HG03432 (cell line): Measurements from ENCODE around the gene KLHL30.
A peak's percentile ranks its signal among the peaks of the same experiment; 100 is the strongest.

Experiments used
- ATAC-seq: cut with Tn5 transposase; IDR thresholded peaks from one replicate; pipeline ENCODE4 v1.9.1; 2021; ENCODE audit warnings: mild to moderate bottlenecking, moderate library complexity; ENCODE audit not compliant: unreplicated experiment

The KLHL30 gene

DNA sequence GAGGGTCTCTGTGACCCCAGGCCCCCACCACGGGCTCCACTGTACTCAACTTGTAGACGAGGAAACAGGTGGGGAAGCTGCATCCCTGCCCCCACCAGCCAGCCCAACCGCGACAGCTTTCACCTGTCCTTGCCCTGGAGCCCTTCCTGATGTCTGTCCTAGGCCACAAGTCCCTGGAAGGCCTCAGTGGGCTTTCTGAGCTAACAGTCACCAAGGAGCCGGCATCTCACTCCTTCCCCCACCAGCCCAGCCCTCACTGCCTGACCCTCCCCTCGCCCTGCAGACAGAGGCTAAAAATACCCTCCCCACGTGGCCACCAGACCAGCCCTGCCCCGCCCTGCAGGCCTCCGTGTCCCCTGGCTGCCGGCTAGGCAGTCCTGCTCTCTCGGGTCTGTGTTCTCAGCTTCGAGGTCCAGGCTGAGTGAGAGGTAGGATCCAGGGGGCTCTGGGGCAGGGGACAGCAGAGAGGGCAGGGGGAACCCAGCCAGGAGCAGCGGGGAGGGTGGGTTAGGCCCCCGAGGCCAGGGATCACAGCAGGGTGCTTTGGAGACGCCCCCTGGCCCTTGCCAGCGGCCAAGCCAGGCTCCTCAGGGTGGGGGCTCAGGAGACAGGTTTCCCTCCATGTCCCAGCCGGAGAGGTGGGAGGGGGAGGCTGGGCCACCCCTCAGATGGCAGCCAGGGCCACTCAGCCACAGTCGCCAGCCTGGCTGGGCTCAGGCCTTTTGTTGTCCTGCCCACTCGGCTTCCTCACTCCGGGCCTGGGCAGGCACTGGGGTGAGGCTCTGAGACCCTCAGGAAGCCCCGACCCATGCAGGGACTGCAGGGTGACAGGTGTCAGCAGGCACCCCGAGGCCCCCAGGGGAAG lies at the start of gene KLHL30:
KLHL30 (plus strand) TSS at position 338 of the 865 bp plus-strand sequence. CDS start 2,087 bp downstream, outside the sequence.
- ATAC-seq, result no peak

DNA sequence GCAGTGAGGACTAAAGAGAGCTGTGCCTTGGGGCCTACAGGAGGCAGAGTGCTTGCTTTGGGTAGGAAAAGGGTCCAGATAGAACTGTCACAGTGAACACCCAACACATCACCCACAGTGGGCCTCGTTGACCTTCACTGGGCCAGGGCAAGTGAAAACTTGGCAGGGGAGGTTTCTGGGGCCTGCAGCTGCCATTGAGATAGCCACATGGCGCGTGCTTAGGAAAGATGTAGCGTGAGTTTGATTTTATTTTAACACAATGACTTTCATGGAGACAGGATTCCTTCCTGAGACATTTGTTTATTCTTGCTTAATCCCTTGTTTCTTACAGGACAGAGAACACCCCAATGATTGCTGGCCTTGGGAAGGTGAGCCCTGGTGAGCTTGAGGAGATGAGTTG lies 47.6 kb upstream of the KLHL30 start:
- no peak for ATAC-seq

DNA sequence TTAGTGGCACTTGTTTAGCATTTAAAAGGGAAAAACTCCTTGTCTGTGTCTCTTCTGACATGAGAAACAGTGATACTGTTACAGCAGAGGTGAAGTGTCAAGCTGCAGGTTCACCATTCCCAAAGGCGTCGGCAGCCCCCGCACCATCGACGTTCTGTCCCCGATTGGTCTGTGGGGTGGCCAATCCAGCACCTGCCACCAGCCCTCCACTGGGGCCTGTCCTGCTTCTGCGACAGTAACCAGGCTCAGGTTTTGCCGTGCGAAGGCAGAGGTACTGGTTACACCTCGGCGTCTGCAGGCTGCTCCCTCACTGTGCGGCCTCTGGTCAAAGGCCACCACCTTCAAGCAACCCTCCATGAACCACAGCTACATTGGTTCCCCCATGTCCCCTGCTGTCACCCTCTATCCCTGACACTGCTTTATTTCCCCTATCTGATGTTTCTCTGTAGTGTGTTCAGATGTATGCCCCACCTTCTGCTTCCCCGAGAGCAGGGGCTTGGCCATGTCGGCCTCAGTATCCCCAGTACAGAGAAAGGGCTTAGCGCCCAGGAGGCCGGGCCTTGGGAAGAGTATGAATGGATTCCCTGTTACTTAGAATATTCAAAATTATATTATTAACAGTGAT lies 46.9 kb upstream of the KLHL30 start:
- no peak for ATAC-seq

- no peak for ATAC-seq
Observed at GRCh38 chr2:238092486-238093035, 45.9 kb upstream of the KLHL30 start.

DNA sequence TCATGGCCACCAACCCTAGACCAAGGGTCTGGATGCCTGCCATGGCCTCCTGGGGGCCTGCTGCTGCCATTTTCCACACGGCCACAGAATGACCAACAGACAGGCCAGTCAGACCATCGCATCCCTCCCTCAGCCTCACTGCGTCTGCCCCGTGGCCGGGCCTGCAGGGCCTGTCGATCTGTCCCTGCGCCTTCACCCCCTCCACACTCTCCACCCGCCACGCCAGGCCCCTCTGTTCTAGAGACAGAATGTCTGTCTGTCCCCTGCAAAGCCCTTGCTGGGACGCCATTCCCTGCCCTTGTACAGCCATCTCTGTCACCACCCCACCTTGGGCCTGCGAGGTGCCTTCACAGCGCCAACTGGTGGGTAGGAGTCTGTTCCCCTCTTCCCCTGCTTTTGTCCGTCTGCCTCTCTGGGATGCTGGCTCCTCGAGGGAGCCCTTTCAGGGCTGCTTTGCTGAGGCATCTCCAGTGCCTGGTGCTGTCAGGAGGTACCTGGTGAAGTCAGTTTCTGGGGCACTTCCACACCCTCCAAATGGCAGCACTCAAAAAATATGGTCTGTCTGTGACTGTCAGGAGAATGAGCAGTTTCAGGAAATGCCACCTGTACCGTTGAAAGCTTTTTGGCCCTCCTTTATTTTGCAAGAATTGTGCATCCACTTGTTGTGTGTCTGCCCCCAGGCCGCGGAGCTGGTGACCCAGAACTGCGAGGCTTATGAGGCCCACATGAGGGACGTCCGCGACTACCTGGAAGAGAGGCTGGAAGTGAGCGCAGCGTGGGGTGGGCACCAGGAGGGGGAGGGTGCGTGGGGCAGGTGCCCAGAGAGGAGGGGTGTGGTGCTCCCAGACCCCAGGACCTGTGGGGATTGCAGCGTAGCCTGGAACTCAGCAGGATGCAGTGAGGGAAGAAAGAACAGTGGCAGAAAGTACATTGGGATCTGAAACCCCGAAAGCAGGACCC lies 45.0 kb upstream of the KLHL30 start:
- no peak for ATAC-seq

DNA sequence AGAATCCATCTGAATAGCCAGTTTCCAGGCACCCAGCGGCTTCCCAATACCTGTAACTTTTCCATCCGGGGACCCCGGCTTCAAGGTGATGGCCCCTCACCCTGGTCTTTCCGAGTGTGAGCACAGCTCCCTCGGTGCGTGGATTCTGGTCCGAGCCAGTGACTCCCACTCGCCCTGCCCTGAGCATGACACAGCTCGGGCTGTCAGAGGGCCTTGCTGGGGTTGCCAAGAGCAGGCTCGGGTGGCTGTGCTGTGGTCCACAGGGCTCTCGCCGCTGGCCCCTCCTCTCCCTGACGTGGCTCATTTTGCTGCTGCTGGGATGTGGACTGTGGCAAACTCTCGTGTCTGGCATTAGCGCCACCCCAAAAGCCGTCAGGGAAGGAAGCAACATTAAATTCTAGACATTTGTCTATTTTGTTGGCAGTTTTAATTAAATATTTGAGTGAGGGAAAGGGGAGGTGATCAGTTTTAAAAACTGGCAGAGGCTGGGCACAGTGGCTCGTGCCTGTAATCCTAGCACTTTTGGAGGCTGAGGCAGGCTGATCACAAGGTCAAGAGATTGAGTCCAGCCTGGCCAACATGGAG lies 43.9 kb upstream of the KLHL30 start:
- no peak for ATAC-seq

GRCh38 chr2:238095143-238095542 lies 43.3 kb upstream of the KLHL30 start:
- ATAC-seq, result no peak

DNA sequence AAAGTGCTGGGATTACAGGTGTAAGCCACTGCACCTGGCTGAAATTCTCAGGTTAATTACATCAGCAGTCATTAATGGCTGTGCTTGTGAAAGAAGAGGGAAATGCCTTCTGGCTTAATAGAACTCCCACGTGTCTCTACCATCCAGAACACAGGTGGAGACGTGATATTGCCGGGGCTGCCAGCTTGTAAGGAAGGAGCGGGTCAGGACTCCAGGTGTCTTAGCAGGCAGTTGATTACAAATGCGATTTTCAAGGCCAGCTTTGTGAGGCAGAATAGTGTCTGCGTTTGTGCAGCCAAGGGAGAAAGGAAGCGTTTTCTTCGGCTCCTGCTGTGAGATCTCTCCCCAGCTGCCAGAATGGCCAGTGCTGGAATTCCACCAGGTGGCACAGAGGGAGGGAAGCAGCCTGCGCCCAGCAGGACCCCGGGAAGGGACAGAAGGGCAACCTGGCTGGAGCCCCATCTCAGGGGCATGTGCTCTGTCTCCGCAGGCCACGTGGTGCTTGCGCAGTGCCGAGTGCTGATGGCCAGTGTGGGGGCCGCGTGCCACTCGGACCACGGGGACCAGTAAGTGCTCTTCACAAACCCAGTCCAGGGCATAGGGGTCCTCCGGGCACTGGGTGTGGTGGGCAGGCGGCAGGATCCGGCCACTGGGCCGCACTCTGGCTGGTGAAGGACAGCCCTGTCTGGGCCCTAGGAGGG lies 42.0 kb upstream of the KLHL30 start:
- no peak for ATAC-seq

- ATAC-seq, result no peak
Observed at GRCh38 chr2:238097201-238097987, 41.1 kb upstream of the KLHL30 start.

- ATAC-seq, result peak; percentile 77
Observed at GRCh38 chr2:238097988-238098871, 40.2 kb upstream of the KLHL30 start.

DNA sequence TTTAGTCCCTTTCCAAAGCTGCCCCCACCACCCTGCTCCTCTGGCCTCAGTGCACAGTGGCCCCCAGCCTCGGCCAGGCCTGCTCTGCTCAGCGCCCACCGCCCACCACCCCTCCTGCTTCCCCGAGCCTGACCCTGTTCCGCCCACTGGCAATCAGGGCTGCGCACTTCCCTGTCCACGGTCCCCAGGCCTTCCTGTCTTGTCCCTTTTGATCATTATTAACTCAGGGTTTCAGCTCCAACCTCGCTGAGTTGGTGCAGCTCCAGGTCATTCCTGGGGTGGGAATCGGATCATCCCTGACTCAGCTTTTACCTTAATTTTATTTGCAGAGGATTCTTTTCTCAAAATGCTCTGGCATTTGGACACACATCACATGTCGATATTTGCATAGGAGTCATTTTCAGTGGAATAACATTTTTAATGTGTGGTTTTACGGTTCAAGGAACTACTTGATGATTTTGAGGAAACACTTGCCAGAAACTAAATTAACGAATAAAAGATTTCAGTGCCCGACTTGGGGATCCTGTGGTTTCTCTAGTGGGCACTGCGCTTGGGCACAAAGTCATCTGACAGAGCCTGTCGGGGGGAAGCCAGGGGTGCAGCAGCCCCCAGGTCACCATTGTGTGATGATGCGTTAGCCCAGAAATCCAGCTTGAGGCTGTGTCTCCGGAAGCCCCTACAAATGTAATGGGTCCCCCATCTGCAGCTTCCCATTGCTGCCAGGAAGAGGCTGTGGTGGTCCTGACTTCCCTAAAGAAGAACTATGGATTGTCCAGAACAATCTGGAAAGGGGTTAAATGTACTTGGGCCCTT lies 39.4 kb upstream of the KLHL30 start:
- ATAC-seq, result peak; percentile 33

DNA sequence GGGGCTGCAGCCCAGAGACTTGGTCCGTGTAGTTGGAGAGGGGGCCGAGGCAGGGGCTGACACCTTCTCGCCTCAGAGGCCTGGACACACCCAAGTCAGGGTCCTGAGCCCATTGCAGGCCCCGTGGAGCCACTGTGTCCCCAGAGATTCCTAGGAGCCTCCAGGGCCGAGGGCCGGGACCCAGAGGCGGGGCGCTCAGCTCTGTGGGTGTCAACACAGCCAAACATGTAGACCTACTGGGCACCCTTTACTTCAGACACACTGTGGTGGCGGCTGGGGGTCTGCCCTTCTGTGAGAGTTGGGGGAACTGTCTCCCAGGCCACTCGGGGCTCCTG lies 38.8 kb upstream of the KLHL30 start:
- no peak for ATAC-seq

GRCh38 chr2:238100049-238100820 lies 38.2 kb upstream of the KLHL30 start, which contains the start of gene ESPNL:
TSS of gene ESPNL (plus strand) at chr2:238100340. CDS start at chr2:238100420, 80 bp downstream.
- ATAC-seq, result no peak

DNA sequence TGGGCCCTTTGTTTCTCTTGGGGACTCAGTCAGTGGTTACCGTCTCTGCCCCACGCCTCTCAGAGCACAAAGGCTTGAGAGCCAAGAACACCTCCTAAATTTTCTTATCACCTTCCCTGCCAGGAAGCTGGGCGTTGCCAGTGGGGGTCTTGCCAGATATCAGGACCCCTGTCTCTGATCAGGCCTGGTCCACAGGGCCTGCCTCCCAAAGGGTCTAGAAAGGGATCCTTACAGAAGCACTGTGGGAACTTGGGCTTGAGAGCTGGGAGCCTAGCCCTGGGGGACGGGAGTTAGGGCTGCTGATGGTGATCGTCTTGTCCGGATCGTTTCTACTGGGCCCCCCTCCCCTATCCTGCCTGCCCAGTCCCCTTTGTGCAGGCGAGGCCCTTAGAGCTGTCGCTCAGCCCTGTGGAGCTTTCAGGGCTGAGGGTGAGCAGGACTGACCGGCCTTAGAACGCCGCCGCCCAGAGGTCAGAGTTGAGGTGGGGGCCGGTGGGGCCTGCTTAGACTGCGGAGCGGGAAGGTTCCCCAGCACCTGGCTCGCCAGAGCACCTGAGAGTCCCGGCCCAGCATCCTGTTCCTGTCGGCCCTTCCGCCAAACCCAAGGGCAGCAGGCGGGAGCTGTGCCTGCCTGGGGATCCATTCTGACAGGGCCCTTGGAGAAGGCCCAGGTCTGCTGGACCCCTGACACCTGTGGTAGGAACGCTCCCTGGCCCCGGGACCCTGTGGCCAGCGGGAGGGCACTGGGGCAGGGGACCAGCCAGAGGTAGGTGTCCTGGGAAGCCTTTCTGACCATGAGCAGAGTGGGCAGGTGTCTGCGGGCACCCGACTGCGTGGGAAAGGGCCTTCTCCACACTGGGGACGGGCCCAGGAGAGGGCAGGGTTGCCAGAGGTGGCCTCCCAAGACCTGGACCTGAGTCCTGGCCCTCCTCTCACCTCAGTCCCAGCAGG lies 37.4 kb upstream of the KLHL30 start:
- no peak for ATAC-seq
